GM23338 (cell line): ENCODE data around the gene RTN4RL1. TPM values are rescaled to one million over a fixed set of nuclear protein-coding genes. Genes with fewer than 3 reads are reported as not detected.

ENCODE experiments used
- ATAC-seq: fragments of 200-7000 bp; cut with Tn5 transposase; 3 replicates; pipeline ENCODE4 v1.9.1; 2020
- DNase-seq: peaks from one replicate; pipeline ENCODE4 v3.0.0-alpha.2; 2015; ENCODE audit warnings: low spot score
- H2AFZ ChIP-seq: fragments of 200-600 bp; sonication (generic); 2 replicates; pipeline ENCODE4 v1.8.0; 2016; ENCODE audit warnings: antibody characterized with exemption, mild to moderate bottlenecking, moderate library complexity
- H3F3A ChIP-seq: fragments of 200-600 bp; sonication (generic); replicated peaks from 2 replicates; pipeline ENCODE4 v1.8.0; 2017; ENCODE audit warnings: antibody characterized with exemption, mixed run types, low read depth
- H3K27ac ChIP-seq: fragments of 200-600 bp; sonication (generic); 2 replicates; pipeline ENCODE4 v1.6.1; 2016; ENCODE audit warnings: low read depth
- H3K27me3 ChIP-seq: fragments of 200-600 bp; sonication (generic); 2 replicates; pipeline ENCODE4 v1.8.0; 2016; ENCODE audit warnings: mild to moderate bottlenecking, mixed run types, moderate library complexity; ENCODE audit not compliant: insufficient read depth
- H3K36me3 ChIP-seq: fragments of 200-600 bp; sonication (generic); 2 replicates; pipeline ENCODE4 v1.8.0; 2016; ENCODE audit warnings: mild to moderate bottlenecking; ENCODE audit not compliant: insufficient read depth
- H3K4me1 ChIP-seq: fragments of 200-600 bp; sonication (generic); 2 replicates; pipeline ENCODE4 v1.8.0; 2016; ENCODE audit warnings: mild to moderate bottlenecking, moderate library complexity; ENCODE audit not compliant: insufficient read depth
- H3K4me2 ChIP-seq: fragments of 200-600 bp; sonication (generic); 2 replicates; pipeline ENCODE4 v1.7.1; 2017; ENCODE audit warnings: mixed run types
- H3K4me3 ChIP-seq: fragments of 200-600 bp; sonication (generic); 2 replicates; pipeline ENCODE4 v1.6.1; 2016; ENCODE audit warnings: mixed run types
- H3K79me2 ChIP-seq: fragments of 200-600 bp; sonication (generic); replicated peaks from 2 replicates; pipeline ENCODE4 v1.8.0; 2017; ENCODE audit warnings: mild to moderate bottlenecking; ENCODE audit not compliant: insufficient read depth
- H3K9me2 ChIP-seq: fragments of 200-600 bp; sonication (generic); 2 replicates; pipeline ENCODE4 v1.8.0; 2017; ENCODE audit not compliant: insufficient read depth
- H4K20me1 ChIP-seq: fragments of 200-600 bp; sonication (generic); replicated peaks from 2 replicates; pipeline ENCODE4 v1.8.0; 2017; ENCODE audit warnings: mild to moderate bottlenecking; ENCODE audit not compliant: insufficient read depth
- H3K27ac Mint-ChIP-seq: 2 replicates; pipeline ENCODE4 v1.8.0; 2020; ENCODE audit warnings: inconsistent platforms, mild to moderate bottlenecking, moderate library complexity, mixed read lengths
- H3K27me3 Mint-ChIP-seq: 3 replicates; pipeline ENCODE4 v1.8.0; 2022; ENCODE audit warnings: low read depth, mild to moderate bottlenecking, moderate library complexity, mixed read lengths, inconsistent platforms; ENCODE audit not compliant: insufficient read depth, poor library complexity
- H3K36me3 Mint-ChIP-seq: 3 replicates; pipeline ENCODE4 v1.8.0; 2021; ENCODE audit warnings: low read depth, mild to moderate bottlenecking, inconsistent platforms, moderate library complexity, mixed read lengths
- H3K4me1 Mint-ChIP-seq: 3 replicates; pipeline ENCODE4 v1.8.0; 2020; ENCODE audit warnings: mild to moderate bottlenecking, inconsistent platforms, mixed read lengths
- H3K4me3 Mint-ChIP-seq: 3 replicates; pipeline ENCODE4 v1.8.0; 2021; ENCODE audit warnings: moderate library complexity, mild to moderate bottlenecking, inconsistent platforms, mixed read lengths
- H3K9me3 Mint-ChIP-seq: 3 replicates; pipeline ENCODE4 v1.8.0; 2020; ENCODE audit warnings: moderate library complexity, mild to moderate bottlenecking, inconsistent platforms, mixed read lengths
- CREB1 ChIP-seq: fragments of 250-450 bp; sonication (Bioruptor Pico); IDR thresholded peaks from 2 replicates; pipeline ENCODE4 v1.5.0; 2020; ENCODE audit warnings: low read depth, mild to moderate bottlenecking, moderate library complexity
- CTCF ChIP-seq, 2 experiments: fragments of 200-600 bp in 1 of 2; sonication (generic) in 1 of 2; conservative IDR thresholded peaks; 2 replicates each; pipeline versions ENCODE4 v1.5.1 to v1.6.1; 2016 to 2017; ENCODE audit warnings: antibody characterized with exemption in 2 of 2, low read depth in 2 of 2, mild to moderate bottlenecking in 2 of 2, moderate library complexity in 1 of 2
- ETS1 ChIP-seq: IDR thresholded peaks from 2 replicates; pipeline ENCODE4 v1.6.1; 2016; ENCODE audit warnings: antibody characterized with exemption
- EZH2 ChIP-seq: fragments of 200-600 bp; sonication (generic); IDR thresholded peaks from one replicate; pipeline ENCODE4 v1.8.0; 2017; ENCODE audit warnings: antibody characterized with exemption, mild to moderate bottlenecking, low read depth; ENCODE audit not compliant: unreplicated experiment
- EZH2phosphoT487 ChIP-seq: fragments of 200-600 bp; sonication (generic); IDR thresholded peaks from one replicate; pipeline ENCODE4 v1.8.1; 2018; ENCODE audit warnings: antibody characterized with exemption; ENCODE audit not compliant: unreplicated experiment
- JUNB ChIP-seq: IDR thresholded peaks from one replicate; pipeline ENCODE4 v1.6.1; 2016; ENCODE audit warnings: antibody characterized with exemption; ENCODE audit not compliant: unreplicated experiment
- NANOG ChIP-seq: IDR thresholded peaks from 2 replicates; pipeline ENCODE4 v1.6.1; 2016; ENCODE audit warnings: antibody characterized with exemption, borderline replicate concordance
- POLR2AphosphoS5 ChIP-seq: IDR thresholded peaks from 2 replicates; pipeline ENCODE4 v1.6.1; 2016; ENCODE audit warnings: antibody characterized with exemption, low read depth
- REST ChIP-seq: IDR thresholded peaks from one replicate; pipeline ENCODE4 v1.6.1; 2018; ENCODE audit warnings: antibody characterized with exemption; ENCODE audit not compliant: unreplicated experiment
- STAT1 ChIP-seq: IDR thresholded peaks from one replicate; pipeline ENCODE4 v1.6.1; 2016; ENCODE audit warnings: antibody characterized with exemption; ENCODE audit not compliant: unreplicated experiment
- ZNF114 ChIP-seq: fragments of 250-450 bp; sonication (Bioruptor Pico); IDR thresholded peaks from 2 replicates; pipeline ENCODE4 v1.5.0; 2020; ENCODE audit warnings: mild to moderate bottlenecking, moderate library complexity
- ZNF331 ChIP-seq: fragments of 250-450 bp; sonication (Bioruptor Pico); IDR thresholded peaks from 2 replicates; pipeline ENCODE4 v1.5.0; 2020; ENCODE audit warnings: low read depth, mild to moderate bottlenecking, moderate library complexity
- ZNF462 ChIP-seq: fragments of 250-450 bp; sonication (Bioruptor Pico); IDR thresholded peaks from 2 replicates; pipeline ENCODE4 v1.5.0; 2020; ENCODE audit warnings: mild to moderate bottlenecking, moderate library complexity
- polyA plus RNA-seq: library from polyadenylated mRNA; unstranded; fragments of >200 nt; fragmentation: Nextera tagmentation; extraction: Ambion mirVana; gene quantifications from 2 replicates; pipeline ENCODE4 v1.2.1, GENCODE V29; 2016
- total RNA-seq: library from RNA; depleted of rRNA; stranded (reverse); fragments of >200 nt; shearing (Covaris generic); gene quantifications from 2 replicates; pipeline ENCODE4 v1.2.3, GENCODE V29; 2014

RTN4RL1 gene
- total and polyA plus RNA-seq, 2 experiments from 2014 or later = 0.17 TPM; not detected in 1

GRCh38 chr17:2018716-2019510 is 6.2 kb downstream of the RTN4RL1 start:
- DNase-seq = no peak
- H3K9me3 Mint-ChIP-seq = no peaks in the 10 kb centered on the region
- Histone ChIP-seq H3K4me1 (no peaks in the 10 kb centered on the region), H3K4me3 (no peak overlapping the region), H3K27me3 (peaks cover 51% of the 10 kb centered on the region), H3K9me2 (no peaks in the 10 kb centered on the region), H3K4me2 (no peak overlapping the region), H3K27ac (no peak overlapping the region), H3K36me3 (no peaks in the 10 kb centered on the region), H4K20me1 (no peaks in the 10 kb centered on the region), H3K79me2 (no peaks in the 10 kb centered on the region), H3F3A (no peaks in the 10 kb centered on the region), H2AFZ (no peak overlapping the region)
- H3K4me3 Mint-ChIP-seq = no peak overlapping the region
- no peak for ATAC-seq
- no peaks in the 10 kb centered on the region for H3K36me3 Mint-ChIP-seq
- H3K27me3 Mint-ChIP-seq = peaks cover 58% of the 10 kb centered on the region
- peaks cover 3% of the 10 kb centered on the region; the same call in 2 of the 3 replicates for H3K4me1 Mint-ChIP-seq
- H3K27ac Mint-ChIP-seq = no peak overlapping the region
- TF ChIP-seq NANOG (no peak), EZH2phosphoT487 (no peak), EZH2 (no peak), REST (no peak), ZNF114 (CRISPR knock-in tag) (no peak), ZNF331 (no peak), CTCF (conservative IDR thresholded peaks at IDR 0.05; ENCODE audit: low read depth in 2 of 2) (no peak), STAT1 (no peak), JUNB (no peak), ZNF462 (CRISPR knock-in tag) (no peak), CREB1 (no peak), ETS1 (no peak), POLR2AphosphoS5 (no peak)
